Muscle layer of duodenum (tissue), 2 donors: ENCODE measurements around the gene OST4.
A peak's percentile ranks its signal among the peaks of the same experiment; 100 is the strongest.

Source experiments
- H3K27ac ChIP-seq: one replicate; pipeline ENCODE4 v1.7.0; 2013; ENCODE audit warnings: mild to moderate bottlenecking, low read length
- H3K27me3 ChIP-seq: one replicate; pipeline ENCODE4 v1.7.0; 2013; ENCODE audit warnings: low read depth, mild to moderate bottlenecking, control low read depth, low read length
- H3K36me3 ChIP-seq, 2 donors: one replicate each; pipeline ENCODE4 v1.7.0; 2013; ENCODE audit warnings: low read length in 2 of 2, control low read depth in 1 of 2, mild to moderate bottlenecking in 1 of 2; ENCODE audit not compliant: insufficient read depth in 2 of 2, control insufficient read depth in 1 of 2
- H3K4me1 ChIP-seq, 2 donors: one replicate each; pipeline ENCODE4 v1.7.0; 2013; ENCODE audit warnings: low read length in 2 of 2, mild to moderate bottlenecking in 2 of 2, control low read depth in 1 of 2, moderate library complexity in 1 of 2; ENCODE audit not compliant: insufficient read depth in 2 of 2, control insufficient read depth in 1 of 2
- H3K4me3 ChIP-seq, 2 donors: one replicate each; pipeline ENCODE4 v1.7.0; 2013; ENCODE audit warnings: low read length in 2 of 2, low read depth in 1 of 2, mild to moderate bottlenecking in 1 of 2
- H3K9me3 ChIP-seq, 2 donors: one replicate each; pipeline ENCODE4 v1.7.0; 2013; ENCODE audit warnings: low read length in 2 of 2, control low read depth in 1 of 2, mild to moderate bottlenecking in 1 of 2; ENCODE audit not compliant: control insufficient read depth in 1 of 2
- donor health status: healthy.

OST4 gene

DNA sequence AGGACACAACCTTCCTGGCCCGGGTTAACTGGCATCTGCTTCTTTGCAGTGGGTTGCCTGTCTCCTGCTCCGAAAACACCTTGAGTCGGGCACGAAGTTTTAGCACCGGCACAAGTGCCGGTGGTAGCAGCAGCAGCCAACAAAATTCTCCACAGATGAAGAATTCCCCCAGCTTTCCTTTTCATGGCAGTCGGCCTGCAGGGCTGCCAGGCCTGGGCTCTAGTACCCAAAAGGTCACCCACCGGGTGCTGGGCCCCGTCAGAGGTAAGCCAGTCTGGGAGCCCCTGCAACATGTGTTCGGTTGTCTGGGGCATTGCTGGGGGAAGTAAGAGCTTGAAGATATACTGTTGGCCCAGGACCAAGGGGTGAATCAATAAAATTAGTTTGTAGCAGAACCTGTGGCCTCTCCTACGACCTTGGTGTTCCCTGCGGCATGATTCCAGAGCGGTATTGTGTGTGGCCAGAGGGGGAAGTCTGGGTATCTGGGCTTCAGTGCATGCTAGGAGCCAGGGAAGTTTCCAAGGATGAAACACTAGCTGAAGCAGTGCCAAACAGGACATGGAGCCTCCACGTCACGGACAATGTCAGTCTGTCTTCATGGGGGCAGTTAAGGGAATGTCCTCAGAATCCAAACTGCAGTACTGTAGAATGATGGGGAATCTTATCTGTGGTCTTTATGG is 12.2 kb downstream of the OST4 start:
- no peaks in the 10 kb centered on the region for H3K9me3 ChIP-seq
- H3K4me1 ChIP-seq, result peaks cover 3 to 4% of the 10 kb centered on the region in 2 donors
- peaks cover 34 to 54% of the 10 kb centered on the region in 2 donors for H3K36me3 ChIP-seq
- no peak overlapping the region for H3K27ac ChIP-seq
- no peak overlapping the region for H3K4me3 ChIP-seq
- H3K27me3 ChIP-seq, result no peaks in the 10 kb centered on the region

- H3K4me3 ChIP-seq, result no peak overlapping the region
- no peaks in the 10 kb centered on the region for H3K9me3 ChIP-seq
- no peaks in the 10 kb centered on the region for H3K27me3 ChIP-seq
- no peak overlapping the region for H3K27ac ChIP-seq
- H3K4me1 ChIP-seq, result peaks cover 0 to 4% of the 10 kb centered on the region in 2 donors
- H3K36me3 ChIP-seq, result peaks cover 41 to 64% of the 10 kb centered on the region in 2 donors
These were observed 13.2 kb downstream of the OST4 start for GRCh38 chr2:27058210-27058609.

- Histone ChIP-seq H3K4me3 (no peak overlapping the region), H3K27ac (no peak overlapping the region), H3K9me3 (no peaks in the 10 kb centered on the region), H3K4me1 (peaks cover 0 to 12% of the 10 kb centered on the region in 2 donors), H3K36me3 (peaks cover 36 to 64% of the 10 kb centered on the region in 2 donors), H3K27me3 (no peaks in the 10 kb centered on the region)
These were observed 14.3 kb downstream of the OST4 start for GRCh38 chr2:27057184-27057583.

- Histone ChIP-seq H3K4me3 (no peak overlapping the region), H3K4me1 (peaks cover 0 to 19% of the 10 kb centered on the region in 2 donors), H3K9me3 (no peaks in the 10 kb centered on the region), H3K27ac (no peak overlapping the region), H3K36me3 (peaks cover 36 to 57% of the 10 kb centered on the region in 2 donors), H3K27me3 (no peaks in the 10 kb centered on the region)
These were observed 16.7 kb downstream of the OST4 start for GRCh38 chr2:27054721-27055120.

DNA sequence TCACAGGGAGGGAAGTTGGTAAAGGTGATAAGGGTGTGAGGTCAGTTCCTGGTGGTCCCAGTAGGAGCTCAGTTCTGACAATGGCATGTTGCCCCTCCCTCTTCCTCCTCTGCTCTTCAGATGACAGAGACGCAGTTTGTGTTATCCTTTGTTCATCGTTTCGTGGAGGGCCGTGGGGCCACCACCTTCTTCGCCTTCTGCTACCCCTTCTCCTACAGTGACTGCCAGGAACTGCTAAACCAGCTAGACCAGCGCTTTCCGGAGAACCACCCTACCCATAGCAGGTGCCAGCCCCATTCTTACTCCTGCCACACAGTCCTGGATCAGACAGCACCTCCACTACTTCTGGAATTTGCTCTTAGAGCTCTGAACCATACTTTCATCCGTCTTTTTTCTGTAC is 17.7 kb downstream of the OST4 start:
- Histone ChIP-seq H3K27me3 (no peaks in the 10 kb centered on the region), H3K36me3 (peaks cover 32 to 50% of the 10 kb centered on the region in 2 donors), H3K4me3 (no peak overlapping the region), H3K4me1 (peaks cover 0 to 21% of the 10 kb centered on the region in 2 donors), H3K27ac (no peak overlapping the region), H3K9me3 (no peaks in the 10 kb centered on the region)

GRCh38 chr2:27053321-27053720 is 18.1 kb downstream of the OST4 start:
- H3K27me3 ChIP-seq, result no peaks in the 10 kb centered on the region

DNA sequence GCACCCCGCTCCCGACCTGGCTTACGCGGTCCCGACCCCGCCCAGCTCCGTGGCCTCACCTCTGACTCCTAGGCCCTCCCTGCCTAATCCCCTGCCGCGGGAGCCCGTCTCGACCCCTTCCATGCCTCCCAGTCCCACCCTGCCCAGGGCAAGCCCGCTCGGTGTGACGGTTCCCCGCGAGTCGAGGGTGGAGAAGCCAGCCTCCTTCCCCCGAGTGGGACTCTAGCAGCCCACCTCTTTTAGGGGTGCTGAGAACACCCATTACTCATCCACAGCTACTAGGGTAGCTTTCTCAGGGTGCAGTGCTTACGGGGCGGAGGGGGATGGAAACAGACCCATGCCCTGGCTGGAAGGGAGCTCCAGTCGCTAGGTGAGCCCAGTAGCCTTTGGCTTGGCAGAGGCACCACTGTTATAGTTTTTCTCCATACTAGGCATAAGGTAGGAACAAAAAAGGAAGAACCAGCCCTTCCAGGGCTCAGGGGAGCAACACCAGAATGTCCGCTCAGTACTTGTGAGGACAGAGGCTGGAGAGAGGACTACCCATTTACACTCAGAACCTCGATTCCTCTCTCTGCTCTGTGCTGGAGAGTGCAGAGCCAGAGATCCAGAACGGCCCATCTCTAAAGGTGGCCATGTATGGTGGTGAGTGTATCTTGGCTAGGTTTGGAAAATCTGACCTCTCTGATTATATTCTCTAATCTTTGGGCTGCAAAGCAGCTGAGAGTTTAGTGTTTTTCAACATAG is 19.4 kb downstream of the OST4 start:
- Histone ChIP-seq H3K4me3 (peak overlapping the region; percentile 79 to 97), H3K27me3 (no peaks in the 10 kb centered on the region), H3K27ac (peak overlapping the region; percentile 6), H3K36me3 (peaks cover 31 to 38% of the 10 kb centered on the region in 2 donors), H3K4me1 (peaks cover 0 to 21% of the 10 kb centered on the region in 2 donors), H3K9me3 (no peaks in the 10 kb centered on the region)

More at GRCh38 chr2:27053321-27053720, 18.1 kb downstream of the OST4 start:
- peaks cover 0 to 21% of the 10 kb centered on the region in 2 donors for H3K4me1 ChIP-seq
- H3K36me3 ChIP-seq, result peaks cover 32 to 45% of the 10 kb centered on the region in 2 donors
- H3K9me3 ChIP-seq, result no peaks in the 10 kb centered on the region
- no peak overlapping the region for H3K4me3 ChIP-seq
- H3K27ac ChIP-seq, result no peak overlapping the region

- H3K4me1 ChIP-seq, result peaks cover 0 to 21% of the 10 kb centered on the region in 2 donors
- peak within 1 kb of the TSS; percentile 93 for H3K27ac ChIP-seq
- H3K27me3 ChIP-seq, result no peaks in the 10 kb centered on the region
- peak within 1 kb of the TSS; percentile 83 to 97 for H3K4me3 ChIP-seq
- H3K9me3 ChIP-seq, result no peaks in the 10 kb centered on the region
- peaks cover 26 to 30% of the 10 kb centered on the region in 2 donors for H3K36me3 ChIP-seq
These were observed 20.2 kb downstream of the OST4 start, which contains the start of gene AGBL5 for GRCh38 chr2:27050996-27051901. AGBL5 (plus strand) TSS chr2:27051668; CDS start chr2:27052959, 1,291 bp downstream.

DNA sequence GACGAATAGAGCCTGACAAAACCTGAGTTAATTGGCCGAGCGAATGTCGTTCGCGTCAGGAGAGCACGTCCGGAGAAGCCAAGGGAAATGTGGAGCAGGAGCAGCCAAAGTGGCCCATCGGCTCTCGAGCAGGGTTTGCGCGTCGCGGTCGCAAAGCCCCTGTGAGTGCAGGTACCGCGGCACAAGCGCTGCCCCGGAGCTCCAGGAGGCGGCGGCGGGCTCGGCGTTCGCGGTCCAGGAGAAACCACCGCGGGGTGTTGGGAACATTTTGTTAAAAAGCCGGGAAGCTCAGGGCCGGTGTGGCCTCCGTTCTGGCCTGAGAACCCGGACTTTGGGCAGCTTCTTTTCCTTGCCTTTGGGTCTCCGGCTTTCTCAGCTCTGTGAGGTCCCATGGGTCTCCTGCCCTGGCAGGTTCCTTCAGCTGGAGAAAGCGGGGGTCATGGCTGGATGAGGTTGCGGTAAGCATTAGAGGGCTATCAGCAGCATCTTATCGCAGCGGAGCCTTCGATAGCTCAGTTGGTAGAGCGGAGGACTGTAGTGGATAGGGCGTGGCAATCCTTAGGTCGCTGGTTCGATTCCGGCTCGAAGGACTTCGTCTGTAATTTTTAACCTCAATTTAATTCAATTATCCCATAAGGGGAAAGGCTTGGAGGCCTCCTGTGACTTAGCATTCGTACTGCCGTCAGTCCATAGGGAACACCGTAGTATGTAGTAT is 21.0 kb downstream of the OST4 start:
- Histone ChIP-seq H3K4me3 (peak overlapping the region; percentile 83 to 97), H3K27ac (peak overlapping the region; percentile 93), H3K27me3 (no peaks in the 10 kb centered on the region), H3K4me1 (peaks cover 0 to 21% of the 10 kb centered on the region in 2 donors), H3K9me3 (no peaks in the 10 kb centered on the region), H3K36me3 (peaks cover 18 to 21% of the 10 kb centered on the region in 2 donors)

GRCh38 chr2:27049422-27050280 is 21.8 kb downstream of the OST4 start:
- H3K27ac ChIP-seq, result peak overlapping the region; percentile 93
- H3K4me1 ChIP-seq, result peaks cover 0 to 21% of the 10 kb centered on the region in 2 donors
- no peaks in the 10 kb centered on the region for H3K27me3 ChIP-seq
- no peaks in the 10 kb centered on the region for H3K9me3 ChIP-seq
- H3K4me3 ChIP-seq, result peak overlapping the region; percentile 83 to 97
- peaks cover 10 to 14% of the 10 kb centered on the region in 2 donors for H3K36me3 ChIP-seq
